ENCODE measurements around the gene BPIFA2.
"Not testable (repeated sequence)": the region's sequence is repeated elsewhere in the genome, so short reads cannot be mapped to it uniquely, and the experiment has no call there.

Gene BPIFA2

GRCh38 chr20:33167859-33168258 lies at the start of gene BPIFA2:
Gene BPIFA2 (plus strand): TSS chr20:33168159. CDS start chr20:33169146, 987 bp downstream.
- DNase-seq (ENCODE audit: low spot score) = no peak

- DNase-seq (ENCODE audit: low spot score) = no peak
Measured at GRCh38 chr20:33119725-33120720, 47.9 kb upstream of the BPIFA2 start.

- no peak for DNase-seq (ENCODE audit: low spot score)
Measured at GRCh38 chr20:33120934-33121333, 47.0 kb upstream of the BPIFA2 start.

- DNase-seq (ENCODE audit: low spot score) = not testable (repeated sequence)
Measured at GRCh38 chr20:33122297-33122696, 45.7 kb upstream of the BPIFA2 start.

GRCh38 chr20:33124261-33124660 lies 43.7 kb upstream of the BPIFA2 start:
- DNase-seq (ENCODE audit: low spot score) = no peak

- DNase-seq (ENCODE audit: low spot score) = no peak
Measured at GRCh38 chr20:33124994-33125393, 43.0 kb upstream of the BPIFA2 start.

GRCh38 chr20:33125983-33126382 lies 42.0 kb upstream of the BPIFA2 start:
- no peak for DNase-seq (ENCODE audit: low spot score)

- DNase-seq (ENCODE audit: low spot score) = no peak
Measured at GRCh38 chr20:33127422-33128097, 40.4 kb upstream of the BPIFA2 start.

- no peak for DNase-seq (ENCODE audit: low spot score)
Measured at GRCh38 chr20:33130568-33131061, 37.3 kb upstream of the BPIFA2 start.

- DNase-seq (ENCODE audit: low spot score) = no peak
Measured at GRCh38 chr20:33131949-33132473, 35.9 kb upstream of the BPIFA2 start.

- no peak for DNase-seq (ENCODE audit: low spot score)
Measured at GRCh38 chr20:33132513-33133372, 35.2 kb upstream of the BPIFA2 start.

- no peak for DNase-seq (ENCODE audit: low spot score)
Measured at GRCh38 chr20:33133373-33133941, 34.5 kb upstream of the BPIFA2 start.

- DNase-seq (ENCODE audit: low spot score) = no peak
Measured at GRCh38 chr20:33137195-33137594, 30.8 kb upstream of the BPIFA2 start.

- DNase-seq (ENCODE audit: low spot score) = no peak
Measured at GRCh38 chr20:33139467-33139866, 28.5 kb upstream of the BPIFA2 start.

- no peak for DNase-seq (ENCODE audit: low spot score)
Measured at GRCh38 chr20:33145521-33145920, 22.4 kb upstream of the BPIFA2 start.

- no peak for DNase-seq (ENCODE audit: low spot score)
Measured at GRCh38 chr20:33147299-33147698, 20.7 kb upstream of the BPIFA2 start.

- DNase-seq (ENCODE audit: low spot score) = no peak
Measured at GRCh38 chr20:33148040-33148439, 19.9 kb upstream of the BPIFA2 start.

GRCh38 chr20:33154252-33154651 lies 13.7 kb upstream of the BPIFA2 start:
- no peak for DNase-seq (ENCODE audit: low spot score)

GRCh38 chr20:33158637-33159385 lies 9.1 kb upstream of the BPIFA2 start:
- no peak for DNase-seq (ENCODE audit: low spot score)

- no peak for DNase-seq (ENCODE audit: low spot score)
Measured at GRCh38 chr20:33159713-33160112, 8.2 kb upstream of the BPIFA2 start.

- no peak for DNase-seq (ENCODE audit: low spot score)
Measured at GRCh38 chr20:33160681-33161080, 7.3 kb upstream of the BPIFA2 start.
